GOT3 (cell line): ENCODE data around the gene TCP1.
"Not testable (repeated sequence)": the region's sequence is repeated elsewhere in the genome, so short reads cannot be mapped to it uniquely, and the experiment has no call there.

Experiments used
- DNase-seq: peaks from one replicate; lab custom pipeline; 2025; ENCODE audit warnings: mixed read lengths; lab: John Stamatoyannopoulos, UW

Gene TCP1

GRCh38 chr6:159739341-159739740, 50.1 kb downstream of the TCP1 start:
- DNase-seq: no peak

GRCh38 chr6:159736908-159737307, 52.5 kb downstream of the TCP1 start:
- DNase-seq: no peak

- not testable (repeated sequence) for DNase-seq
Measured at GRCh38 chr6:159733395-159733794, 56.0 kb downstream of the TCP1 start.

- not testable (repeated sequence) for DNase-seq
Measured at GRCh38 chr6:159732550-159732949, 56.9 kb downstream of the TCP1 start.

- no peak for DNase-seq
Measured at GRCh38 chr6:159730332-159730676, 59.1 kb downstream of the TCP1 start.

DNA sequence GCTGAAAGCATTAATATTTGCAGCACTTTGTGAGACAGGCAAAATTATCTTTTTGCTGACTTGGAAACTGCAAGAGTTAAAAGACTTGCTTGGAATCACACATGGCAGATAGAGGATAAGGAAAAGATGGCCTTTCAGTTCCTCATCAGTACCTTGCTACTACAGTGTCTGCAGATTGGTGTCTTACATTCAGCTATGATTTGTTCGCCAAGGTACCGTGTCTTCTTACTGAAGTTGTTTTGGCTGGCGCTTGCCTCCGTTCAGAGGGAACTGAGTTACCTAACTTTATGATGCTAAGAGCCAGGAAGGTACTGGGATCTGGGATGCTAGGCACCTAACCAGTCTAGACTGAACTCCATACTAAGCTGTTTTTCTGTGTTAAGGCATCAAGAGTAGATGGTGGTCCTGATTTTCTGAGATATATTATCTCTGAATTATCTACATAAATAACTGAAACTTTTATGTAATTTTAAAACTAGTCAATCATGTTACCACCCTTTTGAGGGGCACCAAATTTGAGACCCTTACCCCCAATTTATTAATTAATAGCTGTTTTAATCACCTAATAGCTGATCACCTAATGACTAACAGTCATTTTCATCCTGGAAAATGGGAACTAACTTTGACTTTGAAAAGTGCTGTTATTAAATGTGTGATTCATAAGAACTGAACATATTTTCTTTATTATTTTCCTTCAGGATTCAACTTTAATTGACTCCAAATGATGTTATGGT, 59.6 kb downstream of the TCP1 start:
- DNase-seq: no peak

DNA sequence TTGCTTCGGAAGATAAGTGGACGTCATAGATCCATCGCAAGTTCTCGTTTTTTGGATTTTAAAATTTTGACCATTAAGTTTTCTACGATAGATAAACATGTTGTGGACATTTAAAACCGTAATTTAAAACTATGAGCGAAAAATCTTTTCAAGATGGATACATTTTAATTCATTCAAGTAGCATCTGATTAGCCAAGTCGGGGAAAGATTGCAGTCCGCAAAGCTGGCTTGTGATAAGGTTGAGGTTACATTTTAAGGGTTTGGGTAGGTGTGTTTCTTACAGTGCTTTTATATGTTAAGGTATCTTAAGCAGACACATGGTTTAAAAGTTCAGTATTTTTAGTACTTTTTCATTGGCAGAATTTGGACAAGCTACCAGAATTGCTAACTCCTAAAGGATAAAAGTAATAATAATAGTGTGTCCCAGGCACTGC, 60.9 kb downstream of the TCP1 start:
- no peak for DNase-seq
